Hepatocyte (in vitro differentiated cells): Measurements from ENCODE around the gene PIAS4. TPM values are rescaled to one million over a fixed set of nuclear protein-coding genes. Genes with fewer than 3 reads are reported as not detected.

Experiments
- DNase-seq: peaks from one replicate; pipeline ENCODE4 v3.0.0-alpha.2; 2016; ENCODE audit warnings: low spot score
- H2AFZ ChIP-seq: fragments of 200-600 bp; sonication (generic); 2 replicates; pipeline ENCODE4 v1.6.0; 2016; ENCODE audit warnings: antibody characterized with exemption, mild to moderate bottlenecking
- H3K27ac ChIP-seq: fragments of 200-600 bp; sonication (generic); 2 replicates; pipeline ENCODE4 v1.5.1; 2016; ENCODE audit warnings: mild to moderate bottlenecking
- H3K27me3 ChIP-seq: fragments of 200-600 bp; sonication (generic); 2 replicates; pipeline ENCODE4 v1.6.1; 2016
- H3K36me3 ChIP-seq: fragments of 200-600 bp; sonication (generic); replicated peaks from 2 replicates; pipeline ENCODE4 v1.5.1; 2016; ENCODE audit warnings: low read depth; ENCODE audit not compliant: insufficient read depth
- H3K4me1 ChIP-seq: fragments of 200-600 bp; sonication (generic); 2 replicates; pipeline ENCODE4 v1.5.1; 2016; ENCODE audit warnings: mild to moderate bottlenecking, moderate library complexity; ENCODE audit not compliant: insufficient read depth
- H3K4me2 ChIP-seq: fragments of 200-600 bp; sonication (generic); 2 replicates; pipeline ENCODE4 v1.6.0; 2016
- H3K4me3 ChIP-seq: fragments of 200-600 bp; sonication (generic); 2 replicates; pipeline ENCODE4 v1.5.1; 2016; ENCODE audit warnings: mild to moderate bottlenecking
- H3K79me2 ChIP-seq: fragments of 200-600 bp; sonication (generic); 2 replicates; pipeline ENCODE4 v1.6.0; 2017; ENCODE audit warnings: mild to moderate bottlenecking
- H3K9me2 ChIP-seq: fragments of 200-600 bp; sonication (generic); replicated peaks from 2 replicates; pipeline ENCODE4 v1.6.0; 2017; ENCODE audit warnings: mild to moderate bottlenecking; ENCODE audit not compliant: insufficient read depth
- H3K9me3 ChIP-seq: fragments of 200-600 bp; sonication (generic); 2 replicates; pipeline ENCODE4 v1.5.1; 2016; ENCODE audit warnings: low read depth, mild to moderate bottlenecking
- H4K20me1 ChIP-seq: fragments of 200-600 bp; sonication (generic); 2 replicates; pipeline ENCODE4 v1.6.0; 2016; ENCODE audit warnings: mild to moderate bottlenecking; ENCODE audit not compliant: insufficient read depth, poor library complexity, severe bottlenecking
- CTCF ChIP-seq: fragments of 200-600 bp; sonication (generic); IDR thresholded peaks from 2 replicates; pipeline ENCODE4 v1.5.1; 2016; ENCODE audit warnings: antibody characterized with exemption, mild to moderate bottlenecking; ENCODE audit not compliant: poor library complexity
- EZH2 ChIP-seq: fragments of 200-600 bp; sonication (generic); IDR thresholded peaks from 2 replicates; pipeline ENCODE4 v1.6.1; 2016; ENCODE audit warnings: antibody characterized with exemption, mild to moderate bottlenecking, borderline replicate concordance
- EZH2phosphoT487 ChIP-seq: fragments of 200-600 bp; sonication (generic); IDR thresholded peaks from one replicate; pipeline ENCODE4 v1.6.1; 2018; ENCODE audit warnings: antibody characterized with exemption, mild to moderate bottlenecking, low read depth, moderate library complexity; ENCODE audit not compliant: unreplicated experiment, severe bottlenecking
- WGBS: methylation state at CpG from one replicate; pipeline ENCODE4 v1.1.6; 2016; ENCODE audit warnings: low lambda C conversion rate; ENCODE audit errors: missing lambda C conversion rate; 5-methylcytosine and 5-hydroxymethylcytosine counted together
- polyA plus RNA-seq: library from polyadenylated mRNA; unstranded; fragments of >200 nt; fragmentation: Nextera tagmentation; extraction: Ambion mirVana; gene quantifications from 2 replicates; pipeline ENCODE4 v1.2.1, GENCODE V29; 2016
- total RNA-seq: library from RNA; depleted of rRNA; stranded (reverse); fragments of >200 nt; gene quantifications from 2 replicates; pipeline ENCODE4 v1.2.3, GENCODE V29; 2014

PIAS4 gene
- total and polyA plus RNA-seq, 2 experiments from 2014 or later = 15.0 to 16.7 TPM

- Histone ChIP-seq H3K27me3 (no peaks in the 10 kb centered on the region), H3K36me3 (no peaks in the 10 kb centered on the region), H4K20me1 (peaks cover 60% of the 10 kb centered on the region), H3K79me2 (peaks cover 43% of the 10 kb centered on the region), H3K4me2 (no peak overlapping the region), H3K27ac (no peak overlapping the region), H3K4me3 (no peak overlapping the region), H3K9me2 (no peaks in the 10 kb centered on the region), H3K9me3 (no peaks in the 10 kb centered on the region), H3K4me1 (no peaks in the 10 kb centered on the region), H2AFZ (no peak overlapping the region)
- no peak for TF ChIP-seq EZH2phosphoT487
- TF ChIP-seq EZH2 = no peak
- no peak for TF ChIP-seq CTCF
- 94% methylated on average over 8 of the region's 8 CpGs for WGBS
- no peak for DNase-seq
These were observed 32.4 kb upstream of the PIAS4 start for GRCh38 chr19:3975144-3975543.

GRCh38 chr19:3975637-3976087 is 31.9 kb upstream of the PIAS4 start:
- H3K79me2 ChIP-seq = peaks cover 43% of the 10 kb centered on the region
- no peaks in the 10 kb centered on the region for H3K36me3 ChIP-seq
- H3K4me2 ChIP-seq = no peak overlapping the region
- H4K20me1 ChIP-seq = peaks cover 65% of the 10 kb centered on the region
- no peak overlapping the region for H3K4me3 ChIP-seq
- no peaks in the 10 kb centered on the region for H3K4me1 ChIP-seq
- 92% methylated on average over 14 of the region's 14 CpGs for WGBS
- no peaks in the 10 kb centered on the region for H3K9me3 ChIP-seq
- no peak overlapping the region for H2AFZ ChIP-seq
- H3K27ac ChIP-seq = no peak overlapping the region
- no peaks in the 10 kb centered on the region for H3K27me3 ChIP-seq
- no peaks in the 10 kb centered on the region for H3K9me2 ChIP-seq
- TF ChIP-seq EZH2phosphoT487 (no peak), EZH2 (no peak), CTCF (no peak)
- no peak for DNase-seq

GRCh38 chr19:3976495-3977241 is 30.9 kb upstream of the PIAS4 start:
- H3K27ac ChIP-seq = no peak overlapping the region

More at GRCh38 chr19:3976495-3977241, 30.9 kb upstream of the PIAS4 start:
- 97% methylated on average over 28 of the region's 29 CpGs for WGBS
- Histone ChIP-seq H3K9me3 (no peaks in the 10 kb centered on the region), H3K4me2 (no peak overlapping the region), H4K20me1 (peaks cover 72% of the 10 kb centered on the region), H3K9me2 (no peaks in the 10 kb centered on the region), H3K4me3 (no peak overlapping the region), H2AFZ (no peak overlapping the region), H3K36me3 (no peaks in the 10 kb centered on the region), H3K79me2 (peaks cover 51% of the 10 kb centered on the region), H3K4me1 (no peaks in the 10 kb centered on the region), H3K27me3 (no peaks in the 10 kb centered on the region)
- no peak for DNase-seq
- no peak for TF ChIP-seq CTCF
- TF ChIP-seq EZH2 = no peak
